Measurements from ENCODE around the gene DNAH14.

DNA sequence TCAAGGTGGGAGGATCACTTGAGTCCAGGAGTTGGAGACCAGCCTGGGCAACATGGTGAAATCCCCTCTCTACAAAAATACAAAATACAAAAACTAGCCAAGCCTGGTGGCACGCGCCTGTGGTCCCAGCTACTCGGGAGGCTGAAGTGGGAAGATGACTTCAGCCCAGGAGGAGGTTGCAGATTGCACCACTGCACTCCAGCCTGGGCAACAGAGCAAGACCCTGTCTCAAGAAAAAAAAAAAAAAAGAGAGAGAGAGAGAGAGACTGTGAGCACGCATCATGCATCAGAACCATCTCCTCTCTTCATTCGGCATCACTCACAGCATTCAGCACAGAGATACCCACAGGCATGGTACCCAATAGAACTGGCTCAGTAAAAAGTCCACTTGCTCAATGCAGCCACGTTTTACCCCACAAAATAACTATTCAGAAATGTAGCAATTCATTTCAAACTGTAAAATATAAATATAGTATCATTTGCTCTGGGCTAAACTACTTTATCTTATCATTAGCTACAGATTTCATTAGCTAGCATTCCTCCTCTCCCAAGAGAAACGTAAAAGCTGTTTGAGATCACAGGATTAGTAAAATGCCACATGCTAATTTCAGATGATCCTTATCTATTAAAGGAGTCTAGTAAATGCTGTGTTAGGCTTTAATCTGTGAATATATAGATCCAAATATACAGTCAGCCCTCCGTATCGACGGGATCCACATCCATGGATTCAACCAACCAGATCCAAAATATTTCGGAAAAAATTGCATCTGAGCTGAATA lies 486.7 kb downstream of the DNAH14 start:
- TF ChIP-seq, protein P1, sequence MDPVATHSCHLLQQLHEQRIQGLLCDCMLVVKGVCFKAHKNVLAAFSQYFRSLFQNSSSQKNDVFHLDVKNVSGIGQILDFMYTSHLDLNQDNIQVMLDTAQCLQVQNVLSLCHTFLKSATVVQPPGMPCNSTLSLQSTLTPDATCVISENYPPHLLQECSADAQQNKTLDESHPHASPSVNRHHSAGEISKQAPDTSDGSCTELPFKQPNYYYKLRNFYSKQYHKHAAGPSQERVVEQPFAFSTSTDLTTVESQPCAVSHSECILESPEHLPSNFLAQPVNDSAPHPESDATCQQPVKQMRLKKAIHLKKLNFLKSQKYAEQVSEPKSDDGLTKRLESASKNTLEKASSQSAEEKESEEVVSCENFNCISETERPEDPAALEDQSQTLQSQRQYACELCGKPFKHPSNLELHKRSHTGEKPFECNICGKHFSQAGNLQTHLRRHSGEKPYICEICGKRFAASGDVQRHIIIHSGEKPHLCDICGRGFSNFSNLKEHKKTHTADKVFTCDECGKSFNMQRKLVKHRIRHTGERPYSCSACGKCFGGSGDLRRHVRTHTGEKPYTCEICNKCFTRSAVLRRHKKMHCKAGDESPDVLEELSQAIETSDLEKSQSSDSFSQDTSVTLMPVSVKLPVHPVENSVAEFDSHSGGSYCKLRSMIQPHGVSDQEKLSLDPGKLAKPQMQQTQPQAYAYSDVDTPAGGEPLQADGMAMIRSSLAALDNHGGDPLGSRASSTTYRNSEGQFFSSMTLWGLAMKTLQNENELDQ (tag by site-specific recombination; IDR thresholded peaks at IDR 0.05; ENCODE audit: low read depth), result no peak
- TF ChIP-seq ZNF366 (tag by site-specific recombination; conservative IDR thresholded peaks at IDR 0.05), result no peak
- no peak for TF ChIP-seq YY2 (tag by site-specific recombination; IDR thresholded peaks at IDR 0.05)
- TF ChIP-seq, protein P2, sequence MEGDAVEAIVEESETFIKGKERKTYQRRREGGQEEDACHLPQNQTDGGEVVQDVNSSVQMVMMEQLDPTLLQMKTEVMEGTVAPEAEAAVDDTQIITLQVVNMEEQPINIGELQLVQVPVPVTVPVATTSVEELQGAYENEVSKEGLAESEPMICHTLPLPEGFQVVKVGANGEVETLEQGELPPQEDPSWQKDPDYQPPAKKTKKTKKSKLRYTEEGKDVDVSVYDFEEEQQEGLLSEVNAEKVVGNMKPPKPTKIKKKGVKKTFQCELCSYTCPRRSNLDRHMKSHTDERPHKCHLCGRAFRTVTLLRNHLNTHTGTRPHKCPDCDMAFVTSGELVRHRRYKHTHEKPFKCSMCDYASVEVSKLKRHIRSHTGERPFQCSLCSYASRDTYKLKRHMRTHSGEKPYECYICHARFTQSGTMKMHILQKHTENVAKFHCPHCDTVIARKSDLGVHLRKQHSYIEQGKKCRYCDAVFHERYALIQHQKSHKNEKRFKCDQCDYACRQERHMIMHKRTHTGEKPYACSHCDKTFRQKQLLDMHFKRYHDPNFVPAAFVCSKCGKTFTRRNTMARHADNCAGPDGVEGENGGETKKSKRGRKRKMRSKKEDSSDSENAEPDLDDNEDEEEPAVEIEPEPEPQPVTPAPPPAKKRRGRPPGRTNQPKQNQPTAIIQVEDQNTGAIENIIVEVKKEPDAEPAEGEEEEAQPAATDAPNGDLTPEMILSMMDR (tag by site-specific recombination; IDR thresholded peaks at IDR 0.05), result no peak
- TF ChIP-seq ZNF510 (tag by site-specific recombination; IDR thresholded peaks at IDR 0.05; ENCODE audit: insufficient replicate concordance), result no peak
- no peak for TF ChIP-seq ZNF529 (tag by site-specific recombination; IDR thresholded peaks at IDR 0.05; ENCODE audit: insufficient replicate concordance)
